Left cardiac atrium (tissue), 4 donors: ENCODE results near the gene ZDHHC22. TPM values are rescaled to one million over a fixed set of nuclear protein-coding genes. Genes with fewer than 3 reads are reported as not detected.

ENCODE experiments used
- ATAC-seq, 2 donors: fragments of 200-7000 bp; cut with Tn5 transposase; one replicate each; pipeline ENCODE4 v1.9.1; 2020; ENCODE audit warnings: mild to moderate bottlenecking in 2 of 2, moderate library complexity in 2 of 2
- DNase-seq: peaks from one replicate; pipeline ENCODE4 v3.0.0-alpha.2; 2020
- intact Hi-C, 2 donors: fragments of 100-400 bp; cut with DNase I; formaldehyde crosslinking; loops; one replicate each; pipeline versions ENCODE4 v1.14.1 to v1.15.1; 2022 to 2023
- total RNA-seq, 2 donors: library from RNA; stranded (reverse); fragmentation: NEBNext Ultra II Directional; extraction: Animal tissue kit (Norgen Biotek cat#: 25700); gene quantifications; one replicate each; pipeline ENCODE4 v1.2.1, GENCODE V29; 2021
- donor health status: DM: no; HTN: yes; CAD: no.
- donor health status: DM: no; HTN: yes; CAD: no; lungs with severe emphysema.
- donor health status: DM: yes; HTN: yes; CAD: no.
- donor health status: Dilated cardiomyopathy.

Gene ZDHHC22
- total RNA-seq, 2 donors from 2014 or later, result not detected

DNA sequence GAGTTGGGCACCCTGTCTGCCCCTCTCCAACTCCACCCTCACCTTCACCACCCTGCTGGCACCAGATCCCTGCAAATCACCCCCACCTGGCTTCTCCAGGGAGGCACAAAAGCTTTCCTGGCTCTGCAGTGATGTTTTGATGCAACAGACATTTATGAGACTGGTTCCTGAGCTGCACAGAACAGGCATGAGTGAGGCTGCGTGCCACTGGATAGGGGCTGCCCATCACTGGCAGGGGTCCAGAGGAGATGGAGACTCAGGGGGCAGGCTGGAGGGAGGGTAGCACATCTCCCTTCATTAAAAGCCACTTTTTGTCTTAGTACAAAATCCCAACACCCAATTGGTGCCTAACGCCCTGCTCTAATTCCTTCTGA is 17.3 kb upstream of the ZDHHC22 start:
- intact Hi-C loops, result loop anchor here in 1 of 2 donors (10.0 kb wide), 1 partner anchor 156 kb away; no protein-coding TSS in a partner anchor
- no peak for ATAC-seq
- DNase-seq, result no peak

DNA sequence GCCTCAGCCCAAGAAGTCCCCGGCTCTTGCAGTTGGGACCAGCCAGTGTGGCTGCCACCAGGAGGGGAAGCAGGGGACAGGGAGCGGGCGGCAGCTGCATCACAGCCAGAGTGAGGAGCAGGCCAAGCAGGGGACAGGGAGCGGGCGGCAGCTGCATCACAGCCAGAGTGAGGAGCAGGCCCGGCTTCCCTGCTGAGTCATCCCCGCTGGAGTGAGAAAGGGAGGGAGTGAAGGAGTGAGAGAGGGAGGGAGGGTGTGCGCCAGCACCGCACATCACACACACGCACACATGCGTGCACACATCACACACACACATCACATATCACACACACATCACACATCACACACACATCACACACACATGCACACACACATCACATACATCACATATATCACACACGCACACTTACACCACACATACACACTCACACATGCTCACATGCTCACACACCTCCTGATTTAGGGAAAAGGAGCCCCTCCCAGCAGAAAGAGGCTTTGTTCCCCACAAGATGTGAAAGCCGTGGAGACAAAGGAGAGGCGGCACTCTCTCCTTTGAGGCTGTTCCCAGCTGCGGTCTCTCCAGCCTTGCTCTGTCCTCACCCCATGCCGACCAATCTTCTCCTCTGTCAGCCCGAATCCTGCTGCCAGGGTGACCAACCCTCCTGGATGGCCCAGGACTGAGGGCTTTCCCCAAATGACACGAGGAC is 16.7 kb upstream of the ZDHHC22 start:
- DNase-seq (peak; percentile 56), ATAC-seq (peak; percentile 92 to 97)
- intact Hi-C loops, result loop anchor here in 1 of 2 donors (10.0 kb wide), 1 partner anchor 156 kb away; no protein-coding TSS in a partner anchor

DNA sequence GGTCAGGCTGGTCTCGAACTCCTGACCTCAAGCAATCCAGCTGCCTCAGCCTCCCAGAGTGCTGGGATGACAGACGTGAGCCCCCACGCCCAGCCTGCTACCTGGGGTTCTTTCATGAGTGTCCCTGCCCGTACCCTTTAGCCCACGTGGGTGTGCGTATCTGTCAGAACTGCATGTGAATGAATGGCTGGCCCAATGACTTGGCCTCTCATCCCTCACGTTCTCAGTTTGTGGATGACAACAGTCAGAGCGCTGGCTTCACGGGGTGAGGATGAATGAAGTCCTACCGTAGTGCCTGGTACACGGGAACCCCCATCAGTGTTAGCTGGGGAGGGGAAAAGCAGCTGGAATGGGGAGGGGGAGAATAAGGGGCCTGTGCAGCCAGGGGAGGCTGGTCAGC is 16.1 kb upstream of the ZDHHC22 start:
- ATAC-seq (no peak), DNase-seq (no peak)
- intact Hi-C loops, result loop anchor here in 1 of 2 donors (10.0 kb wide), 1 partner anchor 157 kb away; no protein-coding TSS in a partner anchor

DNA sequence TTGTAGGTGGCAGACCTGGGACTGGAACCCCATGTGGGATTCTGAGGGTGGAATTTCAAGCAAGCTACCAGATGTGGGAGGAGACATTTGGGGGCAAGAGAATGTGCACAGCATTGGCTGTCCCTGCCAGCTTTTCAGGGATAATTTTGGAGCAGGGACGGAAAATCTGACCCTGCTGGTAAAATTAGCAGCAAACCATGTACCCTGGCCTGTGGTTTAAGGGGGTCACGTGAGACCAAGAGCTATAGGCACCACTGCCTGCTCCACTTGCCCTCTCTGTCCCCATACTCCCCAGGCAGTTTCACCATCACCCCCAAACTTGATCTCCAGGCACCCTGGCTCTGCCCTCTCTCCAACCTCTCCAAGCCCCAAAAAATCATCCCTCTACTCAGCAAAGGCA is 13.5 kb upstream of the ZDHHC22 start:
- DNase-seq, result no peak
- ATAC-seq, result no peak
- intact Hi-C loops, result loop anchor here in 1 of 2 donors (10.0 kb wide), 1 partner anchor 160 kb away; no protein-coding TSS in a partner anchor

DNA sequence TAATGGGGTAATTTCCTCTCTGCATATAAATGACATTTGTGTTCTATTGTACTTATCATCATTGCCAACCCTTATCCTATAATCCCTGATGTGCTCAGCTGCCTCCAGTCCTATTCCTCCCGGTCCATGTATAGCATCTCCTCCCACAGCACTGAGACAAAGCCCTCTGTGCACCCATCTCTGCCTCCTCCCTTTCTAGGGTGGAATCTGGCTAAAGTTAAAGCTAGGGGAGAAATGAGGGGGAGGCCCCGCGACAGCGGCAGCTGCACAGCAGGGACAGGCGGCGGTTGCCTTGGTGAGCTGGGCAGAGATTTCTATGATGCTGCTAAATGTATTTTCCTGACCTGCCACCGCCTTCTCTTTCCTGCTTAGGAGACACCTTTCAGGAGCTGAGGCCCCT is 12.8 kb upstream of the ZDHHC22 start:
- intact Hi-C loops, result loop anchor here (5.0 to 10.0 kb wide), 2 partner anchors 160 to 163 kb away; no protein-coding TSS in a partner anchor
- no peak for DNase-seq
- ATAC-seq, result no peak

DNA sequence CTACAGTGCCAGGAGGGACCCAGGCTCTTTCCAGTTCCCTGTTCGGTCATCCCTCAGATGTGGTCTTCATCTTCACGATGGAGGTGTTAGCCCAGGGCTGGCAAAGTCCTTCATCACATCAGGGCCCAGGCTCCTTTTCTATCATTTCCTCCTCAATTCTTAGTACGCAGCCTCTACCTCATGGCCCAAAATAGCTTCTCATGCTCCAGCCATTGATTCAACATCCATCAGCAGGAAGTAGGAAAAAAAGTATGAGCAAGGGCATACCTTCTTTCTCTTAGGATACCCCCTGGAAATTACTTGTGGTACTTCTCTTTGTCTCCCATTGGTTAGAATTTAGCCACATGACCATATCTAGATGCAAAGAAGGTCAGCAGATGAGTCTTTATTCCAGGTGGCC is 12.2 kb upstream of the ZDHHC22 start:
- intact Hi-C loops, result loop anchor here (5.0 to 10.0 kb wide), 2 partner anchors 161 to 163 kb away; no protein-coding TSS in a partner anchor
- DNase-seq (no peak), ATAC-seq (no peak)

DNA sequence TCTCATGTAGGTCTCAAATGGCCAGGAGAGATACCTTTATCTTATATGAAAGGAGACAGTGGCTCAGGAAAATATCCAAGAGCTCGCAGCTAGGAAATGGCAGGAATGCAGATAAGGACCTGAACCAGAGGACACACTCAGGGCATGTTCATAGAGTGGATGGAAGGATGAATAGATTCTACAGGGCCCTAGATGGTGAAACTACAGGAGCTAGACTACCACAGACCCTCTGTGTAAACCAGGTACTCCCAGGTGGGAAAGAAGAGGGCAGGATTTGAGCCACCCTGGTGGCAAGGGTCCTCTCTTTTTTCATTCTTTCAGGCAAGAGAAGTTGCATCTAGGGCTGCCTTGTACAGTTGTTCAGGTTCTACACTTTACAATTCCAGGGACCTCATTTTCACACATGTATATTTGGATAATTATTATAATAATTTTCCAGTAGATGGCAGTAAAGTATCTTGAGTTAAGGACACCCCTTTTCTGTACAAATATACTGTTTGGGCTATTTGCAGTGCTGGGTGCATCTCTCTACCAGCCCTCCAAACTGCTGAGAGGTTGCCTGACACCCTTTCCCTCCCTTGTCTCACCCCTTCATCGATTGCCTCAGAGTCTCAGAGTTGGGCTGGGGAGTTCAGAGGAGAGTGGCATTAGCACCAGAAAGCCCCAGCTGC is 10.5 kb upstream of the ZDHHC22 start:
- DNase-seq (no peak), ATAC-seq (peak; percentile 38 to 45)
- intact Hi-C loops, result loop anchor here (5.0 to 10.0 kb wide), 2 partner anchors 163 to 165 kb away; no protein-coding TSS in a partner anchor

DNA sequence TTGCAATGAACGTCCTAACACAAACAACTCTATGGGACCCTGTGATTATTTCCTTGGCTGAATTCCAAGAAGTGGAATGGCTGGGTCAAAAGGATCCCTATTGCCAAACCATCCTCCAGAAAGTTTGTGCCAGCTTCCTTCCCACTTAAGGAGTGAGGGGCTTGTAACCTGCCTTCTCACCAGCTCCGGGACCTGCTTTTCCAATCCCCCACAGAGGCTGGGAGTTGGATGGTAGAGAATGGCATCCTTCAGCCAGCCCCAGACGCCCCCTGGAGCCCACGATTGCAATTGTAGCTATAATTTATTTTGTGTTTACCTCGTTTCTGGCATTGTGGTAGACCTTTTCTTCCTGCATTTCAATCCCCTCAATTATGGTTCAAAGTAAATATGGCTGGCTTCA is 9.7 kb upstream of the ZDHHC22 start:
- DNase-seq (no peak), ATAC-seq (no peak)
- intact Hi-C loops, result loop anchor here (5.0 to 10.0 kb wide), 2 partner anchors 164 to 166 kb away; no protein-coding TSS in a partner anchor

DNA sequence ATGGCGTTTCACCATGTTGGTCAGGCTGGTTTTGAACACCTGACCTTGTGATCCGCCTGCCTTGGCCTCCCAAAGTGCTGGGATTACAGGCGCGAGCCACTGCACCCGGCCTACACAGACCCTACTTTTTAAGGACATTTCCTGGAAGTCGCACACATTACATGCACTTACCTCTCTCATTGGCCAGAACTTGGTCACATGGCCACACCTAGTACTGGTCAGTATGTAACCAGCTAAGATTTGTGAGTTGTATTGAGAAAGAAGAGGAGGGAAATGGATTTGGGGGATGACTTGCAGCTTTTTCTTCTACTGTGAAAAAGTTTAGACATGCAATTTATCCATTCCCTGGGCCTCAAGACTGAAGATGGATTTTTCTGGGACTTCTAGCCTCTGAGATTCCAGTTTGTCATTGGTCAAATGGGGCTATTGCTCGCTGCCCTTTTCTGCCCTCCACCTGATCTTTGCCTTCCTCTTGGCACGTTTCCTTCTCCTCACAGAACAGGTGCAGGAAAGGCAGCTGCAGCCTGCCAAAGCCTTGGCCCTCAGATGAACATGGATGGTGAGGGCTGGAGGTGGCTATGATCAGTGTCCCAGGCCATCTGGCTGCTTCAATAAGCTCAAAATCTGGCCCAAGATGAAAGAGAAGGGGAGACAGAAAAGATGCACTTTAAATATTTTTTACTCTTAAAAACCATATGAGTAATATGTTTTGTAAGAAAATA is 7.1 kb upstream of the ZDHHC22 start:
- ATAC-seq, result no peak
- intact Hi-C loops, result no loop called here
- no peak for DNase-seq

DNA sequence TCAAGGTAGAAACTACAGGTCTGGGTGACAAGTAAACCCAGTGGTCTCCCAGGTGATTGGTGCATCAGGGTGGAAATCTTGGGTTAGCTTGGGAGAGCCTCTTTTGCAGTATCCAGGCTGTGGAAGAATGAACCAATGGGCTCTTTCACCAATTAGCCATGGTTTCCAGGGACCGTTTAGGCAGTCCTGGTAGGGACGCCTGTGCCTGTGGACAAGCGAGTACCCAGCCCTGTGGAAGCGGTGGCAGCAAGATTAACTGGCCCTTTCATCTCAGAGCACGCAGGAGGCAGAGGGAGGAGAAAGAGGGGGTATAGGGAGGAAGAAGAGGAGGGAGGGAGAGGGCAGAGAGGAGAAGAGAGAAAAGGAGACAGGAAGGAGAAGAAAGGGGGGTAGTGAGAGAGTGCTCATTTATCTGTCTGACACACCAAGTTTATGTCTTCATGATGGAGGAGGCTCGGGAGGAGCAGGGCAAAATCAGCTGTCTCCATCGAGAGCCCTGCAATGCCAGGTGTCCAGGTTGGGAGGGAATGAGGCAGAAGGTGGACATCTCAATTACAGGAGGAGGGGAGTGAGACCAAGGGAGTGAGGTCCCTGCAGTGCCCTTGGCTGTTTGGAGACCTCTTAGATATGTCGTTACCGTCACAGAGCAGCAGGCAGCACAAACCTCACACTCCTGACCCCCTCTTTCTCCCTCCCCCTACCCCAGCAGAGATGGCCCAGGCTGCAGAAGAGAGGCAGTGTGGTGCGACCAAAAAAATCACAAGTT is 4.6 kb upstream of the ZDHHC22 start:
- DNase-seq (no peak), ATAC-seq (no peak)
- intact Hi-C loops, result no loop called here

DNA sequence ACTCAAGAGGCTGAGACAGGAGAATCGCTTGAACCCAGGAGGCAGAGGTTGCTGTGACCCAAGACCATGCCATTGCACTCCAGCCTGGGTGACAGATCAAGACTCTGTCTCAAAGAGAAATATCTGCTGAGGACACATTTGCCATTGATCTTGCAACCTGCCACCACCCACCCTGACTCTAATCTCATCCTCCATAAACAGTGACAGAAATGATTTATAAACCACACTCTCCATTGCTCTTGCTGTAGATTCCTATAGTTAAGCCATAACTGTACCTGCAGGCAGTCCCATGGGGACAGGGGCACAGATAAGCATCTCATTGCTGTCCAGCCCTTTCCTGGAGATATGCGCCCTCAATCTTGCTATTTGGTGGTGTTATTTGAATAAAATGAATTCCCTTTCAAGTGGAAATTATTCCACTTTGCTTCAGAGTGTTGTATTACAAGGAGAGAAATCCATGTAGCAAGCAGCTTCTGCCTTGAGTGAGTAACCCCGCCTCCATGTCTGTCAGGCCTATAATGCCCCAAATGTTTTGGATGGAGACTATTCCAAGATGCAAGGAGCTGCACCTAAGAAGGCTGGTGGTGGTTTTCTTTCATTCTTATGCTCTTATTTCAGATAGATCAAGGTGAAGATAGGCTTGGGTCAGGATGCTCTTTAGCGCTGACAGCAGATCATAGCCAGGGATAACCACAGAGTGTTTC is 3.0 kb upstream of the ZDHHC22 start:
- DNase-seq (no peak), ATAC-seq (no peak)
- intact Hi-C loops, result no loop called here

DNA sequence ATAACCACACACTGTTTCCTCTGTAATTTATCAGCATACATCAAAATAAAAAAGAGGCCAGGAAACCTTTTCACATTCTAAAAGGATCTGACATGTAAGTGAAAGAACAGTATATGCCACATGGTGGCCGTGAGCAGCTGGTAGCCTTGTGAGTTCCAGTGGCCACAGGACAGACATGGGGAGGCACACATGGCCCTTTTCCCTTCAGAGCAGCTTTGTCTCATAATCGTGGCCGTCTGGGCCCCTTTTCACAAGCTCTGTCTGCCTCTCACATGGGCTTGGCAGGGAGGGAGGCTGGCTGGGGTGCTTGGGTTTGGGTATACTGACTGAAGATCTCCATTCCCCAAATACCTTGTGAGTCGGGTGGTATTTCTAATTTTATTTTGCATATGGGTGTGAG is 1.5 kb upstream of the ZDHHC22 start:
- no peak for DNase-seq
- intact Hi-C loops, result no loop called here
- ATAC-seq, result no peak

DNA sequence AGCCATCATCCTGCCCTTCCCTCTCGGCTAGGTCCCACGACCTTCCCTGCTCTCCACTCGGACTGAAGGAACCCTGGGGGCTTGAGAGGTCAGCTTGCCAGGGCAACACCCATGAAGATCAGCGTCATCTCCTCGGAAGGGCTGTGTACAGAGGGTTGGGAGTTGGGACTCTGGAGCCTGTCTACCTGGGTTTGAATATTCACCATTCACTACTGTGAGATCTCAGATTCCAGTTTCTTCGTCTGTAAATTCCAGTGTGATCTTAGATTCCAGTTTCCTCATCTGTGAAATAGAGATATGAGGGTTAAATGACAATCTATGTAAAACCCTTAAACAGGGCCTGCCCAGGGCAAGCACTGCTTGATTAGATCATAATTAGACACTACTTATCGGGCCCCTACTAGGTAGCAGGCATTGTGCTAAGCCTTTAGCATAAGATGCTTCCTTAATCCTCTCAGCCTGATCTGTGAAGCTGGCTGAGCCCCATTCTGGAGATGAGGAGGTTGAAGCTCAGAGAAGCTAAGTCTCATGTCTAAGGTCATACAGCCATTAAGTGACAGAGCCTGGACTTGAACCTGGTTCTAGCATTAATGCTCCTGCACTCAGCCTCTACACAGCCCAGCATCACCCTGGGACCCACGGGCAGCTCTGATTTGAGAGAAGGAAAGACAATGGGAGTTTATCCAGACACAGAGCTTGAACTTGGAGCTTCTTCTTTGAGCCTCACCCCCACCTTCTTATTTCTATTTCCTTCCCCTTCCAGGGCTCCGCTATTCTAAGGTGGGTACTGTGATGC is 612 bp upstream of the ZDHHC22 start:
- DNase-seq (no peak), ATAC-seq (no peak)
- intact Hi-C loops, result no loop called here

DNA sequence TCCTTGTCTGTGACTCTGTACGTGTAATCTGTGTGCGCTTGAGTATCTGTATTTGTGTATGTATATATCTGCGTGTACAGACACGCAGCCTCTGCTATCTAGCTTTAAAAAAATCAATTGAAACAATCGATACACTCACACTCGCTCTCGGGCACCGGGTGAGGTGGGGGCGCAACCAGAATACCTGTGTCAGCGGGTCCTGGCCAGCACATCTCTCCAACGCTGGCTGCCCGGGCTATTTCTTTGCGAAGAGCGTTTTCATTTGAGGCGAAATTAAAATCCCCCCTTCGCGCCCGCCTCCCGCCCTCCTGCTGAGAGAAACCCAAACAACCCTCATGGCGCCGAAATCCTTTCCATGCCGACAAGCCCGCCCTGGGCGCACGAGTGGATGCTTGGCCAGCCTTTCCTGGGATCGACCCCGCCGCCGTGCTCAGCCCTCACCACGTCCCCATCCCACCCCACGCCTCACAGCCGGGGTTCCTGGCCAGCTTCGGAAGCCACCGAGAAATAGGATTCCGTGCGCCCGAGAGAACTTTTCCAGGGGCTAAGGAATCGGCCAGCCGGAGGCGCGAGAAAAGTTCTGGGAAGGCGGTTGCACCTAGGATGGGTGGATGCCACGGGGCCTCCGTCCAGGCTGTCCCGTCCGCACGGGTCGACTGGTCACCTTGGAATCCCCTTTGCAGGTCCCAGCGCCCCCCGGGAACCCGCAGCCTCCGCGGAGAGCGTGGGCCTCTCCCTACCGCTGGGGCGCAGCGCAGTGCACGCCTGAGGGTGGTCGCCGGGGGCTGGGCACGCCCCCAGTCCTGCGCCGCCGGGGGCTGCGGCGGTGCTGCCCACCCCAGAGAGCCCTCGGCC is 1.0 kb downstream of the ZDHHC22 start:
- ATAC-seq, result no peak
- no peak for DNase-seq
- intact Hi-C loops, result no loop called here

DNA sequence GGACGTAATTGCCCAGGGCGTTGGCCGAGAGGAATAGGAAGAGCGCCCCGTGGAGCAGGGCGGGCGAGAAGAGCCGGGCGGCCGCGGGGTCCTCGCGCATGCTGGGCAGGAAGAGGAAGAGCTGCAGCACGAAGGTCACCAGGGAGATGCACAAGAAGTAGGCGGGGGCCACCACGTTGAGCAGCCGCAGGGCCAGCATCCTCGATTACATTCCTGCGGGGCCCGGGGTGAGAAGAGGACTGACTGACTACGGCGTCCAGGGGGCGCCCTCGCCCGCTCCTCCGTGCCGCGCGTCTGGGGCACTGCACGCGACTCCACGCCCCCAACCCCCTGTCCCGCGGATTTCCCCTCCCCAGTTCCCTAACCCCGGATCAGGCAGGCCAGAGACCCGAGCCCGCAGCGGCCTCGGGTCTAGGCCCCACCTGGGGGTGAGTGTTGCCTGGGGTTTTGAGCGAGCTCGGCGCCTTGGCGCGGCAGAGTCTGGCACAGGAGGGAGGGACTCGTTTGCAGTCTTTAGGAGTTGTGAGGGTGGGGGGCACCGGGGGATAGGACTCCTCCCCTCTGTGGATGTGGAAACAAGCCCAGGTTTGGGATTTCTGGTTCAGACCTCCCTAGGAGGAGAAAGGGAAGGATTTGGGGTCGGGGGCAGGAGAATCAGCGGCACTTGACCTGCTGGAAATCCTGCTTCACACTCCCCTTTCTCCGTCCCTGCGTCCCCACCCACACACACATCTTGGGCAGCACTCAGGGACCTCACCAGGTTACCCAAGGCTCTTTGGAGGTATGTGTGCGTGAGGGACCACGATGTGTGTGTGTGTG is 1.8 kb downstream of the ZDHHC22 start:
- intact Hi-C loops, result no loop called here
- DNase-seq, result no peak
- ATAC-seq, result peak in 1 of 2 donors; percentile 20

DNA sequence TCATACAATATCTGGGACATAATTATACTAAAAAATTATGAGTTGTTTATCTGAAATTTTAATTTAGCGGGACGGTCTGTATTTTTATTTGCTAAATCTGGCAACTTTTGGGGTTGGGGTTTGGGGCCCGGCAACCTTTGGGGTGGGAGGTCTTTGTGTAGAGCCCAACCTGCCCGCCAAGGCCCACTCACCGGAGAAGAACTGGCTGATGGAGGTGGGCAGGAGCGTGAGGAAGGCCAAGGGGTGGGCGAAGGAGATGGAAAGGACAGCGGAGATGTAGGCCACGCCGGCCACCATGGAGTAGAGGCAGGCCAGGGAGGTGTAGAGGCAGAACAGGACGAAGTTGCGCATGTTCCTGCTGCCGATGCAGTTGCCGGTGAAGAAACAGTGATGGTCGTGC is 2.6 kb downstream of the ZDHHC22 start:
- intact Hi-C loops, result no loop called here
- no peak for DNase-seq
- no peak for ATAC-seq
